HG03097 (cell line): Measurements from ENCODE around the gene SLC9A9.
"Not testable (repeated sequence)": the region's sequence is repeated elsewhere in the genome, so short reads cannot be mapped to it uniquely, and the experiment has no call there.

Experiments used
- ATAC-seq: cut with Tn5 transposase; IDR thresholded peaks from one replicate; pipeline ENCODE4 v1.9.1; 2021; ENCODE audit not compliant: unreplicated experiment, low FRiP score

SLC9A9 gene

GRCh38 chr3:143811602-143812001 lies 36.7 kb downstream of the SLC9A9 start:
- no peak for ATAC-seq

- ATAC-seq = peak; percentile 54
Measured at GRCh38 chr3:143810953-143811265, 37.4 kb downstream of the SLC9A9 start.

- ATAC-seq = no peak
Measured at GRCh38 chr3:143810166-143810952, 37.9 kb downstream of the SLC9A9 start.

GRCh38 chr3:143809121-143809621 lies 39.1 kb downstream of the SLC9A9 start:
- no peak for ATAC-seq

- ATAC-seq = no peak
Measured at GRCh38 chr3:143808030-143808429, 40.2 kb downstream of the SLC9A9 start.

GRCh38 chr3:143806038-143806437 lies 42.2 kb downstream of the SLC9A9 start:
- ATAC-seq = no peak

GRCh38 chr3:143805476-143805875 lies 42.8 kb downstream of the SLC9A9 start:
- not testable (repeated sequence) for ATAC-seq

- ATAC-seq = not testable (repeated sequence)
Measured at GRCh38 chr3:143801046-143801445, 47.2 kb downstream of the SLC9A9 start.

GRCh38 chr3:143798151-143798550 lies 50.1 kb downstream of the SLC9A9 start:
- ATAC-seq = not testable (repeated sequence)

GRCh38 chr3:143795874-143796273 lies 52.4 kb downstream of the SLC9A9 start:
- ATAC-seq = no peak

GRCh38 chr3:143794793-143795462 lies 53.3 kb downstream of the SLC9A9 start:
- ATAC-seq = no peak

- no peak for ATAC-seq
Measured at GRCh38 chr3:143793971-143794370, 54.3 kb downstream of the SLC9A9 start.

- no peak for ATAC-seq
Measured at GRCh38 chr3:143791386-143791785, 56.9 kb downstream of the SLC9A9 start.

- ATAC-seq = no peak
Measured at GRCh38 chr3:143786219-143787191, 61.8 kb downstream of the SLC9A9 start.

- ATAC-seq = no peak
Measured at GRCh38 chr3:143784446-143784845, 63.8 kb downstream of the SLC9A9 start.

GRCh38 chr3:143783851-143784370 lies 64.4 kb downstream of the SLC9A9 start:
- no peak for ATAC-seq

GRCh38 chr3:143775459-143775858 lies 72.8 kb downstream of the SLC9A9 start:
- peak; percentile 83 for ATAC-seq

- no peak for ATAC-seq
Measured at GRCh38 chr3:143771939-143772338, 76.3 kb downstream of the SLC9A9 start.

- ATAC-seq = no peak
Measured at GRCh38 chr3:143771258-143771657, 77.0 kb downstream of the SLC9A9 start.

GRCh38 chr3:143770391-143770790 lies 77.9 kb downstream of the SLC9A9 start:
- ATAC-seq = no peak

- ATAC-seq = no peak
Measured at GRCh38 chr3:143769616-143770015, 78.7 kb downstream of the SLC9A9 start.
